Peyer's patch (tissue), 4 donors: Measurements from ENCODE around the gene CDKAL1. TPM values are rescaled to one million over a fixed set of nuclear protein-coding genes. Genes with fewer than 3 reads are reported as not detected.

Experiments
- DNase-seq, 3 donors: peaks; one replicate each; pipeline ENCODE4 v3.0.0-alpha.2; 2017 to 2019
- H3K27ac ChIP-seq, 4 donors: fragments of 200-600 bp; sonication (generic); one replicate each; pipeline ENCODE4 v1.5.1; 2016 to 2019
- H3K27me3 ChIP-seq, 2 donors: fragments of 200-600 bp; sonication (generic); one replicate each; pipeline ENCODE4 v1.5.1; 2019
- H3K36me3 ChIP-seq, 3 donors: fragments of 200-600 bp; sonication (generic); one replicate each; pipeline ENCODE4 v1.5.1; 2016 to 2019
- H3K4me1 ChIP-seq, 4 donors: fragments of 200-600 bp; sonication (generic); one replicate each; pipeline ENCODE4 v1.5.1; 2016 to 2019
- H3K4me3 ChIP-seq, 4 donors: fragments of 200-600 bp; sonication (generic); 1 replicate in 3 of 4; 2 replicates in 1 of 4; pipeline ENCODE4 v1.5.1; 2016 to 2019; ENCODE audit warnings: mild to moderate bottlenecking in 1 of 4
- H3K9me3 ChIP-seq, 4 donors: fragments of 200-600 bp; sonication (generic); one replicate each; pipeline ENCODE4 v1.5.1; 2016 to 2019; ENCODE audit warnings: mild to moderate bottlenecking in 1 of 4
- POLR2A ChIP-seq, 2 donors: fragments of 450-650 bp; IDR thresholded peaks; one replicate each; pipeline ENCODE4 v1.5.1; 2017; ENCODE audit warnings: antibody characterized with exemption in 2 of 2, mild to moderate bottlenecking in 2 of 2, moderate library complexity in 2 of 2
- total RNA-seq, 4 donors: library from RNA; depleted of rRNA; stranded (reverse); fragments of >200 nt; gene quantifications; one replicate each; pipeline ENCODE4 v1.1.0, GENCODE V29; 2016
- TF ChIP-seq, protein P1 (sequence below), 6 experiments: fragments of 450-650 bp in 4 of 6; fragments of 200-600 bp in 2 of 6; sonication (generic) in 1 of 6; IDR thresholded peaks; one replicate each; pipeline ENCODE4 v1.5.1; 2017 to 2019; ENCODE audit warnings: antibody characterized with exemption in 6 of 6, mild to moderate bottlenecking in 3 of 6, moderate library complexity in 1 of 6

CDKAL1 gene
- total RNA-seq, 4 donors from 2014 or later, result 10.3 to 31.4 (median 11.6) TPM

DNA sequence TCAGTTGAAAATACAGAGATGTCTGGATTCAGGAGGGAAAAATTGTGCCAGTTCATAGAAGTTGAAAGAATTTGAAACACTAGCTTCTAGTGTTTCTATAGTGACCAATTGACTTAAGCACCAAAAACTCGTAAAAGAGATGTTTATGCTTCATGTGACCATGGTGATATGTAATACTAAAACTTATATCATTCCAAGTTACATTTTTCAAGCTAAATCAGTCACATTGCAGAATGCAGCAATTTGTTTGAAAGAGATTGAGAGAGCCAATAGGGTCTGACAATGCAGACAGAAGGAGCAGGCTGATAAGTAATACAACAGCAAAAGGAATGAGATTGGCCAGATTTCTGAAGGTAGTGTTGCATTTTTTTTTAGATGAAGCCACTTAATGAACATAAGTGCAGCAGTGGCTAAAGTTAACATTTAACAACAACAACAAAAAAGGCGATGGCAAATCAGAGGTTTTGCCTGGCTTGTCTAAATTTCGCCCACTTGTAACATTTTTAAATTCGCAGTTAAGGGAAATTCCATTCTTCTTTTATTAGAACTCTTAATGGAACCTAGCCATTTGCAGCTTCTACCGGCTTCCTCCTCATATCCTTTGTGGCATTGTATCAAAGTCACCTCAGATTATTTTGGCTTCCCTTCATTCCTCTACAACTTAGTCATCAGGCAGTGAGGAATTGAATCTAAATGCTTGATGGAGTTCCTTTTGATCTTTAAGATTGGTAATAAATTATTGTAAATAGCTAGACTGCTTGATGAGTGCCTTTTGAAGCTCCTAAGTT, 575.3 kb downstream of the CDKAL1 start:
- no peaks in the 10 kb centered on the region for H3K9me3 ChIP-seq
- no peaks in the 10 kb centered on the region for H3K27me3 ChIP-seq
- TF ChIP-seq, protein P1, sequence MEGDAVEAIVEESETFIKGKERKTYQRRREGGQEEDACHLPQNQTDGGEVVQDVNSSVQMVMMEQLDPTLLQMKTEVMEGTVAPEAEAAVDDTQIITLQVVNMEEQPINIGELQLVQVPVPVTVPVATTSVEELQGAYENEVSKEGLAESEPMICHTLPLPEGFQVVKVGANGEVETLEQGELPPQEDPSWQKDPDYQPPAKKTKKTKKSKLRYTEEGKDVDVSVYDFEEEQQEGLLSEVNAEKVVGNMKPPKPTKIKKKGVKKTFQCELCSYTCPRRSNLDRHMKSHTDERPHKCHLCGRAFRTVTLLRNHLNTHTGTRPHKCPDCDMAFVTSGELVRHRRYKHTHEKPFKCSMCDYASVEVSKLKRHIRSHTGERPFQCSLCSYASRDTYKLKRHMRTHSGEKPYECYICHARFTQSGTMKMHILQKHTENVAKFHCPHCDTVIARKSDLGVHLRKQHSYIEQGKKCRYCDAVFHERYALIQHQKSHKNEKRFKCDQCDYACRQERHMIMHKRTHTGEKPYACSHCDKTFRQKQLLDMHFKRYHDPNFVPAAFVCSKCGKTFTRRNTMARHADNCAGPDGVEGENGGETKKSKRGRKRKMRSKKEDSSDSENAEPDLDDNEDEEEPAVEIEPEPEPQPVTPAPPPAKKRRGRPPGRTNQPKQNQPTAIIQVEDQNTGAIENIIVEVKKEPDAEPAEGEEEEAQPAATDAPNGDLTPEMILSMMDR (IDR thresholded peaks at IDR 0.05), result no peak
- no peak for TF ChIP-seq POLR2A (IDR thresholded peaks at IDR 0.05)
- H3K4me1 ChIP-seq, result no peaks in the 10 kb centered on the region
- no peak overlapping the region for H3K27ac ChIP-seq
- H3K36me3 ChIP-seq, result no peaks in the 10 kb centered on the region
- DNase-seq, result no peak
- no peak overlapping the region for H3K4me3 ChIP-seq

DNA sequence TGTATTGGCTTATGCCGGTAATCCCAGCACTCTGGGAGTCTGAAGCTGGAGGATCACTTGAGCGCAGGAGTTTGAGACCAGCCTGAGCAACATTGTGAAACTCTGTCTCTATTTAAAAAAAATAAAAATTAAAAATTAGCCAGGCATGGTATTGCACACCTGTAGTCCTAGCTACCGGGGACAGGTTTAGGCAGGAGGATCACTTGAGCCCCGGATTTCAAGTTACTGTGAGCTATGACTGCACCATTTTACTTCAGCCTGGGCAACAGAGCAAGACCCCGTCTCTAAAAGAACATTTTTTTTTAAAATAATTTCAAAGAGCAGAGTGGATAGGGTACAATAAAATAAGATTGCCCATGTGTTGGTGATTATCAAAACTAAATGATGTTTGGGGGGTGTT, 576.4 kb downstream of the CDKAL1 start:
- H3K36me3 ChIP-seq, result no peaks in the 10 kb centered on the region
- H3K9me3 ChIP-seq, result no peaks in the 10 kb centered on the region
- H3K4me3 ChIP-seq, result no peak overlapping the region
- H3K4me1 ChIP-seq, result no peaks in the 10 kb centered on the region
- H3K27ac ChIP-seq, result no peak overlapping the region
- no peaks in the 10 kb centered on the region for H3K27me3 ChIP-seq
- TF ChIP-seq POLR2A (IDR thresholded peaks at IDR 0.05), result no peak
- TF ChIP-seq, protein P1 (IDR thresholded peaks at IDR 0.05), result no peak
- DNase-seq, result no peak

DNA sequence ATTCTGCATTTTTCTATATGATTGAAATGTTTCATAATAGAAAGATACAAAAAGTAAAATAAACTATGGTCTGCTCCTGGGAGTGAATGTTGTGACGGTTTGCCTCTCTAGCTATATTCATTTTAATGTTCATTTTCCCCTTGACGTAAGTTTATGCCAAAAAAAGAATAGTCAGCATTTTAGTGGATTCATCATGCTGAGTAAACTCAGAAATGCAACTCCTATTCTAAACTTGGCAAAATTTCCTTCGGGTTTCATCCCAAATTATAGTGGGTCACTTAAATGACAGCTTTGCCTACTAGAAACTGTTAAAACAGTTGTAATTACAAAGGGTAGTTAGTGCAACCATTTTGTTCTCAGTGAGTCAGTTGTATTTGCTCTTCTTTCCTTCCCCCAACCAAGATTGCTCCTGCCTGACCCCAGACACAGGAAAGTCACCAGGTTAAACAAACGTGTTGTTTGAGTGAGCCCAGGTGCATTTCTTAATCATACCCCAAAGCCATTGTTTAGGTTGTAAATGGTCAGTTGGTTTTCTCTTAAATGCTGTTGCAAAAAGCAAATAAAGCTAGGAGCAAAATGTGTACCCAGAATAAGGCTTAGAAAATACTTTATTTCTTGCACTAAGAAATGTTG, 577.0 kb downstream of the CDKAL1 start:
- H3K27me3 ChIP-seq, result no peaks in the 10 kb centered on the region
- no peak overlapping the region for H3K4me3 ChIP-seq
- H3K27ac ChIP-seq, result no peak overlapping the region
- no peak for DNase-seq
- H3K9me3 ChIP-seq, result no peaks in the 10 kb centered on the region
- no peak for TF ChIP-seq POLR2A (IDR thresholded peaks at IDR 0.05)
- TF ChIP-seq, protein P1 (IDR thresholded peaks at IDR 0.05), result no peak
- H3K4me1 ChIP-seq, result no peaks in the 10 kb centered on the region
- H3K36me3 ChIP-seq, result no peaks in the 10 kb centered on the region

DNA sequence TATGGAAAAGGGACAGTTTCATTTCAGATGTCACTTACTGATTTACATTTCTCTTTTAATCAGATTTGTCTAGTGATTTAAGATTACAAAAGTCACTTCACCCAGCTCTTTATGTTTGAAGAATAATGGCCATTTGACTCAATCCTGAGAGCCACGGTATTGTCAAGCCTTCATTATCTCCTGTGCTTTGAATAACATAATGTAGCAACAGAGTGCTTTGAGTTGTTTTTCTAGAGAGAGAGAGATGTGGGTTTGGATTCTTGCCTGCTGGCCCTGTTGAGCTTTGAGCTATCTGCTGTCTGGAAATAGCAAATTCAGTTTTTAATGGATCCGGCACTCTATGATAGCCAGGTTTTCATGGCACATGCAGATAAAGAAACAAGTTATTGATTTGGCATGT, 580.9 kb downstream of the CDKAL1 start:
- no peak overlapping the region for H3K4me3 ChIP-seq
- no peaks in the 10 kb centered on the region for H3K4me1 ChIP-seq
- DNase-seq, result no peak
- no peak overlapping the region for H3K27ac ChIP-seq
- H3K9me3 ChIP-seq, result no peaks in the 10 kb centered on the region
- H3K36me3 ChIP-seq, result no peaks in the 10 kb centered on the region
- TF ChIP-seq, protein P1 (IDR thresholded peaks at IDR 0.05), result no peak
- TF ChIP-seq POLR2A (IDR thresholded peaks at IDR 0.05), result no peak
- H3K27me3 ChIP-seq, result no peaks in the 10 kb centered on the region

DNA sequence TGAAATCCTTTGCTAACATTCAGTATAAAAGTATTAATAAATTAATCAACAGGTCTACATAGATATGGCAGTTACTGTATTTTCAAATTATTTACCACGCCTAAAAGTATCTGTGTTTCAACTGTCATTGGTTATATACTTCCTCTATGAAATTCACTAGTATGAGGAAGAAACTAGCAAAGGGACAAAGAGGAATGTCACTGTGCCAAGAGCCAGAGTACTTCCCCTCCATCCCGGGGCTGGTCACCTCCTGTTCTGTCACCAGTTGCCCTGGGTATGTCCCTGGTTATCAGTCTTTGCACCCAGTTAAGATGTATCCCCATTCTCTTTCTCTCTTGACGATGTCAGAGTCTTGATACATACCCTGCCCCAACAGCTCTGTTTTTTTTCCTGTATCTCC, 582.5 kb downstream of the CDKAL1 start:
- TF ChIP-seq POLR2A (IDR thresholded peaks at IDR 0.05), result no peak
- TF ChIP-seq, protein P1 (IDR thresholded peaks at IDR 0.05), result no peak
- Histone ChIP-seq H3K4me3 (no peak overlapping the region), H3K27me3 (no peaks in the 10 kb centered on the region), H3K36me3 (no peaks in the 10 kb centered on the region), H3K27ac (no peak overlapping the region), H3K4me1 (no peaks in the 10 kb centered on the region), H3K9me3 (no peaks in the 10 kb centered on the region)
- no peak for DNase-seq
